ENCODE measurements around the gene JSRP1.

The JSRP1 gene

DNA sequence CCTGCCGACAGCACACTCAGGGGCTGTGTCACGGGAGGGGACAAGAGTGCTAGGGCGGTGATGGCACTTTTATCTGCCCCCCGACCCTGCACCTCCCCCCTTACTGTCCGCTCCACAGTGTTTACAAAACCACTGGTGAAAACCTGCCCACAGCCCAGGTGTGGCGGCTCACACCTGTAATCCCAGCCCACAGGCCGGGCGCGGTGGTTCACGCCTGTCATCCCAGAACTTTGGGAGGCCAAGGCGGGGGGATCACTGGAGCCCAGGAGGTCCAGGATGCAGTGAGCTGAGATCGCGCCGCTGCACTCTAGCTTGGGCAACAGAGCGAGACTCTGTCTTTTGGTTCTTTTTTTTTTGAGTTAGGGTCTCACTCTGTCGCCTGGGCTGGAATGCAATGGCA lies 39.9 kb upstream of the JSRP1 start:
- Histone ChIP-seq H3K9me3 (ENCODE audit: control insufficient read depth, insufficient read depth, low read depth, low read length) (no peaks in the 10 kb centered on the region), H3K4me3 (ENCODE audit: low read depth, low read length) (no peak overlapping the region), H3K4me1 (ENCODE audit: control insufficient read depth, insufficient read depth, low read length) (no peaks in the 10 kb centered on the region), H3K27ac (ENCODE audit: extremely low read depth, low read depth, low read length) (no peak overlapping the region), H3K36me3 (ENCODE audit: control insufficient read depth in 2 of 2, insufficient read depth in 1 of 2, low read length in 2 of 2) (no peaks in the 10 kb centered on the region)
- POLR2A ChIA-PET, result no interaction called here
- CTCF ChIA-PET, result interaction anchor here (0.6 kb wide), 1 partner anchor 23 kb away, joined by 3 read pairs; no protein-coding TSS in a partner anchor
- TF ChIP-seq SCRT2 (tag by site-specific recombination; IDR thresholded peaks at IDR 0.05) (no peak), ZNF114 (tag by site-specific recombination; IDR thresholded peaks at IDR 0.05) (no peak)
- TF ChIP-seq, protein P1, sequence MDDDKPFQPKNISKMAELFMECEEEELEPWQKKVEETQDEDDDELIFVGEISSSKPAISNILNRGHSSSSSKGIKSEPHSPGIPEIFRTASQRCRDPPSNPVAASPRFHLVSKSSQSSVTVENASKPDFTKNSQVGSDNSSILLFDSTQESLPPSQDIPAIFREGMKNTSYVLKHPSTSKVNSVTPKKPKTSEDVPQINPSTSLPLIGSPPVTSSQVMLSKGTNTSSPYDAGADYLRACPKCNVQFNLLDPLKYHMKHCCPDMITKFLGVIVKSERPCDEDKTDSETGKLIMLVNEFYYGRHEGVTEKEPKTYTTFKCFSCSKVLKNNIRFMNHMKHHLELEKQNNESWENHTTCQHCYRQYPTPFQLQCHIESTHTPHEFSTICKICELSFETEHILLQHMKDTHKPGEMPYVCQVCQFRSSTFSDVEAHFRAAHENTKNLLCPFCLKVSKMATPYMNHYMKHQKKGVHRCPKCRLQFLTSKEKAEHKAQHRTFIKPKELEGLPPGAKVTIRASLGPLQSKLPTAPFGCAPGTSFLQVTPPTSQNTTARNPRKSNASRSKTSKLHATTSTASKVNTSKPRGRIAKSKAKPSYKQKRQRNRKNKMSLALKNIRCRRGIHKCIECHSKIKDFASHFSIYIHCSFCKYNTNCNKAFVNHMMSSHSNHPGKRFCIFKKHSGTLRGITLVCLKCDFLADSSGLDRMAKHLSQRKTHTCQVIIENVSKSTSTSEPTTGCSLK (tag by site-specific recombination; IDR thresholded peaks at IDR 0.05), result no peak
- TF ChIP-seq, protein P2, sequence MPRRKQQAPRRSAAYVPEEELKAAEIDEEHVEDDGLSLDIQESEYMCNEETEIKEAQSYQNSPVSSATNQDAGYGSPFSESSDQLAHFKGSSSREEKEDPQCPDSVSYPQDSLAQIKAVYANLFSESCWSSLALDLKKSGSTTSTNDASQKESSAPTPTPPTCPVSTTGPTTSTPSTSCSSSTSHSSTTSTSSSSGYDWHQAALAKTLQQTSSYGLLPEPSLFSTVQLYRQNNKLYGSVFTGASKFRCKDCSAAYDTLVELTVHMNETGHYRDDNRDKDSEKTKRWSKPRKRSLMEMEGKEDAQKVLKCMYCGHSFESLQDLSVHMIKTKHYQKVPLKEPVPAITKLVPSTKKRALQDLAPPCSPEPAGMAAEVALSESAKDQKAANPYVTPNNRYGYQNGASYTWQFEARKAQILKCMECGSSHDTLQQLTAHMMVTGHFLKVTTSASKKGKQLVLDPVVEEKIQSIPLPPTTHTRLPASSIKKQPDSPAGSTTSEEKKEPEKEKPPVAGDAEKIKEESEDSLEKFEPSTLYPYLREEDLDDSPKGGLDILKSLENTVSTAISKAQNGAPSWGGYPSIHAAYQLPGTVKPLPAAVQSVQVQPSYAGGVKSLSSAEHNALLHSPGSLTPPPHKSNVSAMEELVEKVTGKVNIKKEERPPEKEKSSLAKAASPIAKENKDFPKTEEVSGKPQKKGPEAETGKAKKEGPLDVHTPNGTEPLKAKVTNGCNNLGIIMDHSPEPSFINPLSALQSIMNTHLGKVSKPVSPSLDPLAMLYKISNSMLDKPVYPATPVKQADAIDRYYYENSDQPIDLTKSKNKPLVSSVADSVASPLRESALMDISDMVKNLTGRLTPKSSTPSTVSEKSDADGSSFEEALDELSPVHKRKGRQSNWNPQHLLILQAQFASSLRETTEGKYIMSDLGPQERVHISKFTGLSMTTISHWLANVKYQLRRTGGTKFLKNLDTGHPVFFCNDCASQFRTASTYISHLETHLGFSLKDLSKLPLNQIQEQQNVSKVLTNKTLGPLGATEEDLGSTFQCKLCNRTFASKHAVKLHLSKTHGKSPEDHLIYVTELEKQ (tag by site-specific recombination; IDR thresholded peaks at IDR 0.05; ENCODE audit: borderline replicate concordance), result no peak

DNA sequence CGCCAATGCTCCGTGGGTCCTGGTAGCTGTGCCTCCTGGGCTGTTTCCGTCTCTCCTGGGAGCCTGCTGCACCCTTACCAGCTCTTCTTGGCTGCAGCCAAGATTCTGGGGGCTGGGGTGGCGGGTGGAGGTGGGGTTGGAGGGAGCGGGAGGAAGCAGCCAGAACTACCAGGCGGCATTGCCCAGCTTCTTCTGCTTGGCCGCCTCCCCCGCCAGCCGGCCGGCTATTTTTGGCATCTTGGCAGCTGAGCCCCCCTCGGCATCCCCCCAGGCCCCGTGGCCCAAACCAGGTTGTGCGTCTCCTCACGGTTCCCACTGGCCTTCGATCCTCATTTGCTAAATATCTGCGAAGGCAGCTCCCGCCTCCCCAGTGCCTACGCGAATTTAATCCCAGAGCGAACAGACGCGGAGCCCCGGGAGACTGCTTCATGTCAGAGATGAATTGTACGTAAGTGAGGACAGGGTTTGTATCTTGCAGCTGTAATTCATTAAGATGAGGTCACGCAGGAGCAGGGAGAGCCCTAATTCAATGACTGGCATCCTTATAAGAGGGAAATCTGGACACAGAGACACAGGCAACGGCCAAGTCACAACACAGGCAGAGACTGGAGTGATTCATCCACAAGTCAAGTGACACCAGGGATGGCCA lies 38.6 kb upstream of the JSRP1 start:
- no peaks in the 10 kb centered on the region for H3K9me3 ChIP-seq (ENCODE audit: control insufficient read depth, insufficient read depth, low read depth, low read length)
- H3K4me3 ChIP-seq (ENCODE audit: low read depth, low read length), result no peak overlapping the region
- ChIA-PET POLR2A (interaction anchor here (0.6 kb wide), 2 partner anchors 70 to 398 kb away, joined by 3 to 4 read pairs; no protein-coding TSS in a partner anchor), CTCF (interaction anchor here (0.6 to 1.0 kb wide), 2 partner anchors 70 to 330 kb away, joined by 3 to 4 read pairs; no protein-coding TSS in a partner anchor)
- TF ChIP-seq ZNF211 (tag by site-specific recombination; IDR thresholded peaks at IDR 0.05; ENCODE audit: low read depth) (no peak), ZNF629 (tag by site-specific recombination; IDR thresholded peaks at IDR 0.05) (0 out of 2 replicates have a peak, but pooled peaks have one; percentile 23), BCL11A (tag by site-specific recombination; IDR thresholded peaks at IDR 0.05; ENCODE audit: low read depth) (no peak), ZNF341 (tag by site-specific recombination; IDR thresholded peaks at IDR 0.05; ENCODE audit: low read depth) (0 out of 2 replicates have a peak, but pooled peaks have one; percentile 8)
- H3K27ac ChIP-seq (ENCODE audit: extremely low read depth, low read depth, low read length), result no peak overlapping the region
- no peaks in the 10 kb centered on the region for H3K36me3 ChIP-seq (ENCODE audit: control insufficient read depth in 2 of 2, insufficient read depth in 1 of 2, low read length in 2 of 2)
- H3K4me1 ChIP-seq (ENCODE audit: control insufficient read depth, insufficient read depth, low read length), result no peaks in the 10 kb centered on the region

DNA sequence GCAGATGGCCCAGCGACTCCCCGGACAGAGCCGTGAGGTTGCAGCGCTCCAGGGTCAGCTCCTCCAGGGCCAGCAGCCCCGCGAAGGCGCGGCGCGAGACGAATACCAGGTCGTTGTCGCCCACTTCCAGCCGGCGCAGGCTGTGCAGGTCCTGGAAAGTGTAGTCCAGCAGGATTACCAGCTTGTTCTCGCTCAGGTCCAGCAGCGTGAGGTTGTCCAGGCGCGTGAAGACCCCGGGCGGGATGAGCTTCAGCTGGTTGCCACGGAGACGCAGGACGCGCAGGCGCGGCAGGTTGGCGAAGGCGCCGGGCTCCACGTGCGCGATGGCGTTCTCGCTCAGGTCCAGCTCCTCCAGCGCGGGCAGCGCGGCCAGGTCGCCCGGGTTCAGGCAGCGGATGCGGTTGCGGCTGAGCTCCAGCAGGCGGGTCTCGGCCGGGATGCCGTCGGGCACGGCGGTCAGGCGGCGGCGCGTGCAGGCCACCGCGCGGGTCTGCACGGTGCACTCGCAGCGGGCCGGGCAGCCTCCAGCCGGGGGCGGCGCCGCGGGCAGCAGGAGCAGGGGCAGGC lies 35.1 kb upstream of the JSRP1 start:
- ChIA-PET CTCF (interaction anchor here (0.7 to 1.3 kb wide), 3 partner anchors 17 to 56 kb away, joined by 4 to 5 read pairs (median 4); no protein-coding TSS in a partner anchor), POLR2A (no interaction called here)
- no peak for TF ChIP-seq ZNF660 (tag by site-specific recombination; IDR thresholded peaks at IDR 0.05)
- Histone ChIP-seq H3K9me3 (ENCODE audit: control insufficient read depth, insufficient read depth, low read depth, low read length) (no peaks in the 10 kb centered on the region), H3K4me3 (ENCODE audit: low read depth, low read length) (no peak overlapping the region), H3K4me1 (ENCODE audit: control insufficient read depth, insufficient read depth, low read length) (no peaks in the 10 kb centered on the region), H3K36me3 (ENCODE audit: control insufficient read depth in 2 of 2, insufficient read depth in 1 of 2, low read length in 2 of 2) (no peaks in the 10 kb centered on the region), H3K27ac (ENCODE audit: extremely low read depth, low read depth, low read length) (no peak overlapping the region)

Measured in HEK293 (cell line).